HepG2 (cell line): Measurements from ENCODE around the gene OR51F1. TPM values are rescaled to one million over a fixed set of nuclear protein-coding genes. Genes with fewer than 3 reads are reported as not detected.

ENCODE experiments used
- ATAC-seq: fragments of 200-7000 bp; cut with Tn5 transposase; 3 replicates; pipeline ENCODE4 v1.9.1; 2020; ENCODE audit warnings: mild to moderate bottlenecking, moderate library complexity
- BruUV-seq: library from RNA; stranded (reverse); fragments of 400-500 nt; replicated peaks from 2 replicates; lab custom pipeline; 2021; lab: Mats Ljungman, UMichigan
- CTCF ChIA-PET: fragments of 300-600 bp; formaldehyde crosslinking; extraction: SDS; loops from one replicate; lab custom pipeline; 2021; ENCODE audit warnings: low total read pairs, inconsistent platforms, low intra/inter-chr PET ratio; lab: Yijun Ruan, JAX
- POLR2A ChIA-PET: fragments of 350-600 bp; sonication (Branson Sonifier 250); formaldehyde crosslinking; loops from one replicate; lab custom pipeline; 2020; ENCODE audit warnings: antibody characterized with exemption, inconsistent platforms; lab: Yijun Ruan, JAX
- DNase-seq: peaks from one replicate; pipeline ENCODE4 v3.0.0-alpha.2; 2015; ENCODE audit warnings: low spot score
- FAIRE-seq: peaks from 3 replicates; lab custom pipeline; 2011; peaks lifted over from hg19 to GRCh38; lab: Jason Lieb, UNC
- H2AFZ ChIP-seq: one replicate; pipeline ENCODE4 v1.6.1; 2011; ENCODE audit warnings: low read length, inconsistent platforms
- H3K27ac ChIP-seq: fragments of 300-600 bp; 3 replicates; pipeline ENCODE4 v1.8.0; 2011; ENCODE audit warnings: mixed run types, mild to moderate bottlenecking, mixed read lengths, low read length, inconsistent platforms; ENCODE audit not compliant: insufficient read depth; ENCODE audit errors: extremely low read length
- H3K27me3 ChIP-seq, 2 experiments: fragments of 200-600 bp in 1 of 2; 2 replicates in 1 of 2; 3 replicates in 1 of 2; pipeline versions ENCODE4 v1.6.0 to v1.8.0; 2011; ENCODE audit warnings: low read length in 2 of 2, mild to moderate bottlenecking in 2 of 2, moderate library complexity in 2 of 2, inconsistent platforms in 1 of 2; ENCODE audit not compliant: insufficient read depth in 2 of 2, control insufficient read depth in 1 of 2
- H3K36me3 ChIP-seq, 2 experiments: fragments of 200-600 bp in 1 of 2; replicated peaks in 1 of 2; 2 replicates in 1 of 2; 3 replicates in 1 of 2; pipeline versions ENCODE4 v1.5.1 to v1.8.0; 2011; ENCODE audit warnings: low read length in 2 of 2, inconsistent platforms in 1 of 2; ENCODE audit not compliant: insufficient read depth in 2 of 2, control insufficient read depth in 1 of 2
- H3K4me1 ChIP-seq: 2 replicates; pipeline ENCODE4 v1.5.1; 2012; ENCODE audit warnings: low read length, inconsistent platforms; ENCODE audit not compliant: insufficient read depth
- H3K4me2 ChIP-seq: 2 replicates; pipeline ENCODE4 v1.6.0; 2011; ENCODE audit warnings: low read depth, low read length, inconsistent platforms
- H3K4me3 ChIP-seq, 3 experiments: fragments of 200-600 bp in 1 of 3; sonication (generic), shearing (Covaris generic) in 1 of 3; replicated peaks in 1 of 3; 2 replicates each; pipeline ENCODE4 v1.5.1; 2011 to 2016; ENCODE audit warnings: low read length in 3 of 3, inconsistent platforms in 2 of 3, low read depth in 2 of 3, mild to moderate bottlenecking in 2 of 3, control low read depth in 1 of 3, mixed read lengths in 1 of 3; ENCODE audit not compliant: insufficient read depth in 1 of 3
- H3K79me2 ChIP-seq: one replicate; pipeline ENCODE4 v1.6.1; 2011; ENCODE audit warnings: low read length, inconsistent platforms; ENCODE audit not compliant: insufficient read depth
- H3K9ac ChIP-seq: 2 replicates; pipeline ENCODE4 v1.6.0; 2011; ENCODE audit warnings: mild to moderate bottlenecking, low read depth, low read length, inconsistent platforms; ENCODE audit not compliant: insufficient read depth
- H3K9me3 ChIP-seq: 2 replicates; pipeline ENCODE4 v1.5.1; 2012; ENCODE audit warnings: mild to moderate bottlenecking, low read length
- H4K20me1 ChIP-seq: 2 replicates; pipeline ENCODE4 v1.6.0; 2011; ENCODE audit warnings: inconsistent platforms, mild to moderate bottlenecking, low read length, moderate library complexity; ENCODE audit not compliant: insufficient read depth
- ARID3A ChIP-seq: IDR thresholded peaks from 2 replicates; pipeline ENCODE4 v1.6.1; 2012; ENCODE audit warnings: low read depth, low read length, improper control_type of control experiment
- HNRNPL ChIP-seq: fragments of 200-400 bp; formaldehyde crosslinking; IDR thresholded peaks from 2 replicates; pipeline ENCODE4 v1.6.1; 2017; ENCODE audit warnings: mild to moderate bottlenecking, low read depth, low read length
- HNRNPUL1 ChIP-seq: fragments of 200-400 bp; formaldehyde crosslinking; IDR thresholded peaks from 2 replicates; pipeline ENCODE4 v1.6.1; 2017; ENCODE audit warnings: low read depth, mild to moderate bottlenecking, low read length, moderate library complexity
- ISL2 ChIP-seq: sonication (generic); formaldehyde crosslinking; IDR thresholded peaks from 2 replicates; pipeline ENCODE4 v1.5.0; 2020; ENCODE audit warnings: missing genetic modification reagents
- SMARCE1 ChIP-seq: fragments of 450-650 bp; IDR thresholded peaks from 2 replicates; pipeline ENCODE4 v1.6.1; 2017; ENCODE audit warnings: borderline replicate concordance
- SOX5 ChIP-seq: IDR thresholded peaks from 2 replicates; pipeline ENCODE4 v1.6.1; 2016; ENCODE audit warnings: borderline replicate concordance
- SRSF1 ChIP-seq: fragments of 200-400 bp; formaldehyde crosslinking; optimal IDR thresholded peaks from 2 replicates; pipeline ENCODE3; 2017; ENCODE audit warnings: mild to moderate bottlenecking, low read depth, low read length, moderate library complexity
- ZBTB21 ChIP-seq: sonication (generic); formaldehyde crosslinking; IDR thresholded peaks from 2 replicates; pipeline ENCODE4 v1.4.0; 2020; ENCODE audit warnings: missing genetic modification reagents
- ZNF180 ChIP-seq: sonication (generic); formaldehyde crosslinking; IDR thresholded peaks from 2 replicates; pipeline ENCODE4 v1.4.0; 2020; ENCODE audit warnings: low read depth, missing genetic modification reagents, borderline replicate concordance
- ZNF263 ChIP-seq: sonication (generic); formaldehyde crosslinking; IDR thresholded peaks from 2 replicates; pipeline ENCODE4 v1.4.0; 2020; ENCODE audit warnings: missing genetic modification reagents
- ZNF33A ChIP-seq: sonication (generic); formaldehyde crosslinking; IDR thresholded peaks from 2 replicates; pipeline ENCODE4 v1.5.1; 2020; ENCODE audit warnings: missing genetic modification reagents, mild to moderate bottlenecking, moderate library complexity, borderline replicate concordance
- ZNF746 ChIP-seq: sonication (generic); formaldehyde crosslinking; IDR thresholded peaks from 2 replicates; pipeline ENCODE4 v1.8.0; 2022; ENCODE audit warnings: mild to moderate bottlenecking, missing genetic modification reagents
- ZNF761 ChIP-seq: sonication (generic); formaldehyde crosslinking; conservative IDR thresholded peaks from 2 replicates; pipeline ENCODE4 v1.4.0; 2020; ENCODE audit warnings: mild to moderate bottlenecking, missing genetic modification reagents
- WGBS: methylation state at CpG from one replicate; pipeline ENCODE4 v1.1.6; 2017; ENCODE audit warnings: low lambda C conversion rate; 5-methylcytosine and 5-hydroxymethylcytosine counted together
- in situ Hi-C: cut with HindIII; loops from 2 replicates; pipeline ENCODE4 v1.10.0; 2017; ENCODE audit warnings: low pct_unique_long_range_greater_than_20kb; ENCODE audit not compliant: extremely low pct_ligation_motif_present
- intact Hi-C: fragments of 100-400 bp; cut with micrococcal nuclease; formaldehyde crosslinking; loops from one replicate; pipeline ENCODE4 v1.10.0; 2022; ENCODE audit not compliant: unreplicated experiment
- polyA plus RNA-seq, 8 experiments: library from polyadenylated mRNA; depleted of rRNA in 3 of 8; stranded (reverse) in 7 of 8; unstranded in 1 of 8; fragments of >200 nt; fragmentation: Illumina TruSeq in 4 of 8; extraction: Trizol in 4 of 8; gene quantifications; 2 replicates each; pipeline versions ENCODE4 v1.2.1 to v1.2.3, GENCODE V29; 2011 to 2016; ENCODE audit warnings: low read depth in 4 of 8, missing spikeins in 1 of 8, mixed read lengths in 1 of 8; ENCODE audit not compliant: insufficient read depth in 1 of 8
- total RNA-seq, 5 experiments: library from RNA; depleted of rRNA; stranded (reverse); fragments of >200 nt; fragmentation: Illumina TruSeq; extraction: Trizol; gene quantifications; 2 replicates each; pipeline ENCODE4 v1.2.3, GENCODE V29; 2016; ENCODE audit warnings: low read depth in 1 of 5
- TF ChIP-seq, protein P1 (sequence below): sonication (generic); formaldehyde crosslinking; IDR thresholded peaks from 2 replicates; pipeline ENCODE4 v1.5.1; 2020; ENCODE audit warnings: mild to moderate bottlenecking, missing genetic modification reagents, borderline replicate concordance
- TF ChIP-seq, protein P2 (sequence below): sonication (generic); formaldehyde crosslinking; IDR thresholded peaks from 2 replicates; pipeline ENCODE4 v1.5.0; 2020; ENCODE audit warnings: missing genetic modification reagents, mild to moderate bottlenecking, borderline replicate concordance
- TF ChIP-seq, protein P3 (sequence below): sonication (generic); formaldehyde crosslinking; IDR thresholded peaks from 2 replicates; pipeline ENCODE4 v1.8.0; 2022; ENCODE audit warnings: missing genetic modification reagents, mild to moderate bottlenecking, borderline replicate concordance

The OR51F1 gene
- total and polyA plus RNA-seq, 2 of the 13 experiments (the other 11 are each of a cell fraction or from before 2014, with no cell fraction given): not detected

DNA sequence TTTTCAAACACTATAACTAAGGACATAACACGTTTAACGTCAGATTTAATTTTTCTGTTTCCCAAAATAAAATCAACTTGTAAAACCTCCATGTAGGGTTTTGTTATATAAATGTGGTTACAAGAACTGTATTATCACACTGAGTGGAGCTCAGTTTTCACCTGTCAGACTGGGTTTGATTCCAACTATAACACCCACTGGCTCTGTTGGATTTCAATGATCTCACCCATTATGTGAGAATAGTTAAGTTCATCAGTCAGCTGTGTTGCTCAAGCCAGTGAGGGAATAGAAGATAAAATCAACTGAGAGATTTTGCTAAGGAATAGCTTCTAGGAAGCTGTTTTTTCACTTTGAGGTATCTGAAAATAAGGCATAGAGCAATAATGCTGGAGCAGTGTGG, 39.5 kb upstream of the OR51F1 start:
- ChIA-PET POLR2A (no interaction called here), CTCF (no interaction called here)
- intact Hi-C loops: no loop called here
- ATAC-seq (no peak), DNase-seq (no peak), FAIRE-seq (no peak)
- peaks cover 0 to 6% of the 10 kb centered on the region in 2 experiments; a peak in 1 of 5 replicates for H3K27me3 ChIP-seq
- in situ Hi-C loops: no loop called here
- WGBS: 5% methylated on average over 2 of the region's 2 CpGs
- no peaks in the 10 kb centered on the region for H4K20me1 ChIP-seq
- H3K9me3 ChIP-seq: no peaks in the 10 kb centered on the region
- BruUV-seq: no TSS peak
- H3K27ac ChIP-seq: no peak overlapping the region
- no peak overlapping the region for H2AFZ ChIP-seq
- H3K9ac ChIP-seq: no peak overlapping the region
- no peak overlapping the region for H3K4me2 ChIP-seq
- no peak overlapping the region for H3K4me3 ChIP-seq
- H3K36me3 ChIP-seq: no peaks in the 10 kb centered on the region
- no peaks in the 10 kb centered on the region for H3K79me2 ChIP-seq
- H3K4me1 ChIP-seq: no peaks in the 10 kb centered on the region
- TF ChIP-seq HNRNPL (no peak), ZNF746 (no peak), ZNF33A (CRISPR knock-in tag) (no peak), SMARCE1 (no peak), ZBTB21 (CRISPR knock-in tag) (no peak), ZNF761 (CRISPR knock-in tag) (no peak), ZNF180 (no peak), ZNF263 (CRISPR knock-in tag) (no peak), HNRNPUL1 (no peak), SOX5 (CRISPR knock-in tag) (no peak), SRSF1 (no peak), ARID3A (no peak), ISL2 (CRISPR knock-in tag) (no peak)
- TF ChIP-seq, protein P1, sequence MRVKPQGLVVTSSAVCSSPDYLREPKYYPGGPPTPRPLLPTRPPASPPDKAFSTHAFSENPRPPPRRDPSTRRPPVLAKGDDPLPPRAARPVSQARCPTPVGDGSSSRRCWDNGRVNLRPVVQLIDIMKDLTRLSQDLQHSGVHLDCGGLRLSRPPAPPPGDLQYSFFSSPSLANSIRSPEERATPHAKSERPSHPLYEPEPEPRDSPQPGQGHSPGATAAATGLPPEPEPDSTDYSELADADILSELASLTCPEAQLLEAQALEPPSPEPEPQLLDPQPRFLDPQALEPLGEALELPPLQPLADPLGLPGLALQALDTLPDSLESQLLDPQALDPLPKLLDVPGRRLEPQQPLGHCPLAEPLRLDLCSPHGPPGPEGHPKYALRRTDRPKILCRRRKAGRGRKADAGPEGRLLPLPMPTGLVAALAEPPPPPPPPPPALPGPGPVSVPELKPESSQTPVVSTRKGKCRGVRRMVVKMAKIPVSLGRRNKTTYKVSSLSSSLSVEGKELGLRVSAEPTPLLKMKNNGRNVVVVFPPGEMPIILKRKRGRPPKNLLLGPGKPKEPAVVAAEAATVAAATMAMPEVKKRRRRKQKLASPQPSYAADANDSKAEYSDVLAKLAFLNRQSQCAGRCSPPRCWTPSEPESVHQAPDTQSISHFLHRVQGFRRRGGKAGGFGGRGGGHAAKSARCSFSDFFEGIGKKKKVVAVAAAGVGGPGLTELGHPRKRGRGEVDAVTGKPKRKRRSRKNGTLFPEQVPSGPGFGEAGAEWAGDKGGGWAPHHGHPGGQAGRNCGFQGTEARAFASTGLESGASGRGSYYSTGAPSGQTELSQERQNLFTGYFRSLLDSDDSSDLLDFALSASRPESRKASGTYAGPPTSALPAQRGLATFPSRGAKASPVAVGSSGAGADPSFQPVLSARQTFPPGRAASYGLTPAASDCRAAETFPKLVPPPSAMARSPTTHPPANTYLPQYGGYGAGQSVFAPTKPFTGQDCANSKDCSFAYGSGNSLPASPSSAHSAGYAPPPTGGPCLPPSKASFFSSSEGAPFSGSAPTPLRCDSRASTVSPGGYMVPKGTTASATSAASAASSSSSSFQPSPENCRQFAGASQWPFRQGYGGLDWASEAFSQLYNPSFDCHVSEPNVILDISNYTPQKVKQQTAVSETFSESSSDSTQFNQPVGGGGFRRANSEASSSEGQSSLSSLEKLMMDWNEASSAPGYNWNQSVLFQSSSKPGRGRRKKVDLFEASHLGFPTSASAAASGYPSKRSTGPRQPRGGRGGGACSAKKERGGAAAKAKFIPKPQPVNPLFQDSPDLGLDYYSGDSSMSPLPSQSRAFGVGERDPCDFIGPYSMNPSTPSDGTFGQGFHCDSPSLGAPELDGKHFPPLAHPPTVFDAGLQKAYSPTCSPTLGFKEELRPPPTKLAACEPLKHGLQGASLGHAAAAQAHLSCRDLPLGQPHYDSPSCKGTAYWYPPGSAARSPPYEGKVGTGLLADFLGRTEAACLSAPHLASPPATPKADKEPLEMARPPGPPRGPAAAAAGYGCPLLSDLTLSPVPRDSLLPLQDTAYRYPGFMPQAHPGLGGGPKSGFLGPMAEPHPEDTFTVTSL (CRISPR knock-in tag): no peak
- TF ChIP-seq, protein P2, sequence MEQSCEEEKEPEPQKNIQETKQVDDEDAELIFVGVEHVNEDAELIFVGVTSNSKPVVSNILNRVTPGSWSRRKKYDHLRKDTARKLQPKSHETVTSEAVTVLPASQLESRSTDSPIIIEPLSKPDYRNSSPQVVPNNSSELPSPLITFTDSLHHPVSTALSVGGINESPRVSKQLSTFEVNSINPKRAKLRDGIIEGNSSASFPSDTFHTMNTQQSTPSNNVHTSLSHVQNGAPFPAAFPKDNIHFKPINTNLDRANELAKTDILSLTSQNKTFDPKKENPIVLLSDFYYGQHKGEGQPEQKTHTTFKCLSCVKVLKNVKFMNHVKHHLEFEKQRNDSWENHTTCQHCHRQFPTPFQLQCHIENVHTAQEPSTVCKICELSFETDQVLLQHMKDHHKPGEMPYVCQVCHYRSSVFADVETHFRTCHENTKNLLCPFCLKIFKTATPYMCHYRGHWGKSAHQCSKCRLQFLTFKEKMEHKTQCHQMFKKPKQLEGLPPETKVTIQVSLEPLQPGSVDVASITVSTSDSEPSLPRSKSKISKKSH (CRISPR knock-in tag): no peak
- TF ChIP-seq, protein P3, sequence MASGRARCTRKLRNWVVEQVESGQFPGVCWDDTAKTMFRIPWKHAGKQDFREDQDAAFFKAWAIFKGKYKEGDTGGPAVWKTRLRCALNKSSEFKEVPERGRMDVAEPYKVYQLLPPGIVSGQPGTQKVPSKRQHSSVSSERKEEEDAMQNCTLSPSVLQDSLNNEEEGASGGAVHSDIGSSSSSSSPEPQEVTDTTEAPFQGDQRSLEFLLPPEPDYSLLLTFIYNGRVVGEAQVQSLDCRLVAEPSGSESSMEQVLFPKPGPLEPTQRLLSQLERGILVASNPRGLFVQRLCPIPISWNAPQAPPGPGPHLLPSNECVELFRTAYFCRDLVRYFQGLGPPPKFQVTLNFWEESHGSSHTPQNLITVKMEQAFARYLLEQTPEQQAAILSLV: no peak
